Iris pigment epithelial cell (primary cell): ENCODE results near the gene FAM241A.
A peak's percentile ranks its signal among the peaks of the same experiment; 100 is the strongest.

ENCODE experiments used
- DNase-seq: peaks from one replicate; pipeline ENCODE4 v3.0.0-alpha.2; 2011; ENCODE audit warnings: low read depth

FAM241A gene

GRCh38 chr4:112213856-112214255 is 68.6 kb downstream of the FAM241A start:
- peak; percentile 93 for DNase-seq

GRCh38 chr4:112214390-112215264 is 69.4 kb downstream of the FAM241A start:
- DNase-seq: peak; percentile 24

GRCh38 chr4:112219826-112220366 is 74.6 kb downstream of the FAM241A start:
- no peak for DNase-seq

GRCh38 chr4:112222219-112222955 is 77.1 kb downstream of the FAM241A start:
- DNase-seq: no peak

- DNase-seq: no peak
Measured at GRCh38 chr4:112225157-112225556, 79.9 kb downstream of the FAM241A start.

GRCh38 chr4:112230879-112231778 is 85.9 kb downstream of the FAM241A start:
- peak; percentile 97 for DNase-seq

- peak; percentile 77 for DNase-seq
Measured at GRCh38 chr4:112231779-112232713, 86.8 kb downstream of the FAM241A start, which contains the start of gene AP1AR. AP1AR (plus strand) TSS chr4:112231787; CDS start chr4:112232092, 305 bp downstream.

GRCh38 chr4:112234952-112235609 is 89.8 kb downstream of the FAM241A start:
- DNase-seq: peak; percentile 90

GRCh38 chr4:112236040-112236439 is 90.8 kb downstream of the FAM241A start:
- no peak for DNase-seq

GRCh38 chr4:112238833-112239232 is 93.6 kb downstream of the FAM241A start:
- no peak for DNase-seq
